B cell (primary cell): ENCODE measurements around the gene ENTHD1. TPM values are rescaled to one million over a fixed set of nuclear protein-coding genes. Genes with fewer than 3 reads are reported as not detected.

ENCODE experiments used
- ATAC-seq: fragments of 200-7000 bp; cut with Tn5 transposase; one replicate; pipeline ENCODE4 v1.10.0; 2021; ENCODE audit warnings: low read depth, mild to moderate bottlenecking, moderate number of reproducible peaks, moderate library complexity
- CTCF ChIA-PET: fragments of 350-600 bp; sonication (Branson Sonifier 250); formaldehyde crosslinking; loops from one replicate; lab custom pipeline; 2021; ENCODE audit warnings: antibody characterized with exemption, inconsistent platforms; lab: Charles Lee
- POLR2A ChIA-PET: fragments of 350-600 bp; sonication (Branson Sonifier 250); formaldehyde crosslinking; loops from one replicate; lab custom pipeline; 2021; ENCODE audit warnings: antibody characterized with exemption; lab: Charles Lee
- DNase-seq: peaks from one replicate; pipeline ENCODE4 v3.0.0; 2013
- H2AFZ ChIP-seq: 2 replicates; pipeline ENCODE4 v1.6.1; 2012; ENCODE audit warnings: mild to moderate bottlenecking, low read depth, low read length; ENCODE audit not compliant: insufficient read depth, poor library complexity, severe bottlenecking
- H3K27ac ChIP-seq, 2 donors: 1 replicate in 1 of 2; 2 replicates in 1 of 2; pipeline ENCODE4 v1.5.1; 2012 to 2013; ENCODE audit warnings: low read length in 2 of 2, mild to moderate bottlenecking in 2 of 2, moderate library complexity in 1 of 2
- H3K27me3 ChIP-seq, 4 experiments: fragments of 200-600 bp in 1 of 4; sonication (generic) in 1 of 4; replicated peaks in 1 of 4; 1 replicate in 2 of 4; 2 replicates in 2 of 4; pipeline versions ENCODE4 v1.6.1 to v1.7.0; 2013 to 2016; ENCODE audit warnings: low read length in 3 of 4, mild to moderate bottlenecking in 2 of 4, mixed read lengths in 1 of 4, moderate library complexity in 1 of 4; ENCODE audit not compliant: insufficient read depth in 4 of 4, control insufficient read depth in 3 of 4; ENCODE audit errors: control extremely low read depth in 1 of 4
- H3K36me3 ChIP-seq, 2 experiments: replicated peaks in 1 of 2; 1 replicate in 1 of 2; 2 replicates in 1 of 2; pipeline versions ENCODE4 v1.6.1 to v1.7.1; 2013; ENCODE audit warnings: low read length in 1 of 2; ENCODE audit not compliant: insufficient read depth in 2 of 2, control insufficient read depth in 1 of 2; ENCODE audit errors: control extremely low read depth in 1 of 2, extremely low read depth in 1 of 2
- H3K4me1 ChIP-seq, 2 donors: fragments of 200-600 bp in 1 of 2; sonication (generic) in 1 of 2; 1 replicate in 1 of 2; 2 replicates in 1 of 2; pipeline versions ENCODE4 v1.5.1 to v1.6.1; 2013 to 2017; ENCODE audit warnings: low read length in 2 of 2; ENCODE audit not compliant: control insufficient read depth in 2 of 2, insufficient read depth in 2 of 2
- H3K4me2 ChIP-seq: replicated peaks from 2 replicates; pipeline ENCODE3; 2012; ENCODE audit warnings: mild to moderate bottlenecking, low read depth, low read length; ENCODE audit not compliant: poor library complexity, severe bottlenecking
- H3K4me3 ChIP-seq, 5 experiments: fragments of 200-600 bp in 1 of 5; sonication (generic) in 1 of 5; 1 replicate in 3 of 5; 2 replicates in 2 of 5; pipeline versions ENCODE4 v1.5.1 to v1.7.0; 2011 to 2016; ENCODE audit warnings: low read length in 4 of 5, mild to moderate bottlenecking in 4 of 5, low read depth in 2 of 5, control low read depth in 1 of 5, moderate library complexity in 1 of 5; ENCODE audit not compliant: insufficient read depth in 1 of 5; ENCODE audit errors: control extremely low read depth in 1 of 5, extremely low read depth in 1 of 5
- H3K79me2 ChIP-seq: fragments of 200-600 bp; sonication (generic); one replicate; pipeline ENCODE4 v1.6.0; 2016; ENCODE audit warnings: low read length; ENCODE audit not compliant: control insufficient read depth, insufficient read depth
- H3K9ac ChIP-seq: fragments of 200-600 bp; sonication (generic); 2 replicates; pipeline ENCODE4 v1.6.1; 2017; ENCODE audit warnings: mild to moderate bottlenecking, low read length, moderate library complexity
- H3K9me3 ChIP-seq, 3 donors: one replicate each; pipeline versions ENCODE4 v1.6.1 to v1.7.1; 2013; ENCODE audit warnings: low read length in 2 of 3; ENCODE audit not compliant: control insufficient read depth in 2 of 3, insufficient read depth in 1 of 3; ENCODE audit errors: control extremely low read depth in 1 of 3
- H4K20me1 ChIP-seq: 2 replicates; pipeline ENCODE4 v1.6.0; 2012; ENCODE audit warnings: mild to moderate bottlenecking, low read length; ENCODE audit not compliant: insufficient read depth, control insufficient read depth, poor library complexity, severe bottlenecking
- H3K27ac Mint-ChIP-seq: one replicate; pipeline ENCODE4 v1.8.0; 2021; ENCODE audit warnings: mixed read lengths
- H3K27me3 Mint-ChIP-seq: one replicate; pipeline ENCODE4 v1.8.0; 2021; ENCODE audit warnings: mixed read lengths
- H3K4me1 Mint-ChIP-seq: one replicate; pipeline ENCODE4 v1.8.0; 2021; ENCODE audit warnings: mixed read lengths
- H3K4me3 Mint-ChIP-seq: one replicate; pipeline ENCODE4 v1.8.0; 2021; ENCODE audit warnings: mixed read lengths
- H3K9me3 Mint-ChIP-seq: one replicate; pipeline ENCODE4 v1.8.0; 2022; ENCODE audit warnings: mixed read lengths; ENCODE audit not compliant: insufficient read depth
- CTCF ChIP-seq: fragments of 200-600 bp; IDR thresholded peaks from one replicate; pipeline ENCODE4 v1.8.0; 2022; ENCODE audit warnings: antibody characterized with exemption, mild to moderate bottlenecking
- EZH2 ChIP-seq: IDR thresholded peaks from 2 replicates; pipeline ENCODE4 v1.6.1; 2012; ENCODE audit warnings: borderline replicate concordance, low read depth, mild to moderate bottlenecking, moderate library complexity, low read length; ENCODE audit not compliant: insufficient read depth, poor library complexity, severe bottlenecking
- WGBS: methylation state at CpG from one replicate; pipeline ENCODE4 v1.1.5; 2013; ENCODE audit warnings: missing lambda C conversion rate; ENCODE audit not compliant: insufficient coverage; 5-methylcytosine and 5-hydroxymethylcytosine counted together
- intact Hi-C: fragments of 100-400 bp; cut with micrococcal nuclease; formaldehyde crosslinking; loops from one replicate; pipeline ENCODE4 v1.10.0; 2022
- polyA plus RNA-seq: library from polyadenylated mRNA; depleted of rRNA; stranded (reverse); fragments of >200 nt; gene quantifications from 2 replicates; pipeline ENCODE4 v1.2.3, GENCODE V29; 2012
- total RNA-seq, 2 donors: library from RNA; stranded (reverse); fragments of 120-200 nt in 1 of 2; gene quantifications; 1 replicate in 1 of 2; 2 replicates in 1 of 2; pipeline versions ENCODE4 v1.2.3 to v1.2.4, GENCODE V29; 2013 to 2022

ENTHD1 gene
- total and polyA plus RNA-seq, 2 donors (not counting 1 experiment from before 2014, with no cell fraction given): not detected

DNA sequence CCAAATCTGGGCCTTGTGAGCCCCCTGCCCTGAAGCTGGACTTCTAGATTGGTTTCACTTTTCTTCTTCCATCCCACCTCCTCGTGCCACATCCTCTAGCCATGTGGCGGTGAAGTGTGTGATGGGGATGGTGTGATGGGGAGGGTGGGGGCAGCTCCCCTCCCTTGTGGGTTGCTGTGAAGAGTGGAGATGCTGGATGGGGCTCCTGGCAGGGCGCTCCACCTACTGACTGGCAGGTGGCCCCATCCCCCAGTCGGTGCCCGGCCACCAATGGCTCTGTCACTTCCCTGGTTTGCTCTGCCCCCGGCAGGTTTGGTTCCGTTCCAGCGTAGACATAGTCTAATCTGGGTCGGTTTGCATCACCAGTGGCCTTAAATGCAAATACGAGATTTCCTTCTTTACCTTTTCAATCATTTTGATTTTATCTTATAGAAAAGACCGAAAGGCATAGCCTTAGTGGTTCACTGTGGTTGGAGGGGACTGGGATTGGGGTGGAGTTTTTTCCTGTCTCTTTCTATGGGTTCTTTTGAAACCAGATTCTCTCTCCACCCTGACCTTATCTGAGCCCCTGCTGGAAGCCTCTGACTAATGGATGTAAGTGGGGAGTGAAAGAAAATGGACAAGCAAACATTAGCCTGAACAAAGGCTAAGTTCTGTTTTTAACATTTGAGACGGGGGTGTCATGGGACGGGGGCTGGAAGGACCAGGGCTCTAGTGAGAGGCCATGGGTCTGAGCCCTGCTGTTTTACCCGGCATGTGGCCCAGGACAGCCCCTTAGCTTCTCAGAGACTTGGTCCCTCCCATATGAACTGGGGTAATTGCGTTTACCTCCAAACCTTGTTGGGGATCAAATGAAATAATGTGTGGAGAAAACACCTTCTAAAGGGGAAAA lies 173.8 kb downstream of the ENTHD1 start:
- no peak overlapping the region for H3K27ac ChIP-seq
- intact Hi-C loops: no loop called here
- no peak for ATAC-seq

More for the DNA sequence above, 173.8 kb downstream of the ENTHD1 start:
- DNase-seq: no peak
- no peaks in the 10 kb centered on the region for H3K27me3 ChIP-seq
- H3K9ac ChIP-seq: no peak overlapping the region
- CTCF ChIA-PET: no interaction called here
- H3K27me3 Mint-ChIP-seq: peaks cover 11% of the 10 kb centered on the region
- no peak for TF ChIP-seq EZH2
- TF ChIP-seq CTCF: no peak
- H3K4me3 ChIP-seq: no peak overlapping the region
- H3K4me1 ChIP-seq: no peaks in the 10 kb centered on the region
- no peaks in the 10 kb centered on the region for H3K79me2 ChIP-seq
- no peaks in the 10 kb centered on the region for H3K36me3 ChIP-seq
- no peaks in the 10 kb centered on the region for H4K20me1 ChIP-seq
- no peak overlapping the region for H3K4me2 ChIP-seq
- H3K9me3 ChIP-seq: no peaks in the 10 kb centered on the region
- 76% methylated on average over 9 of the region's 15 CpGs for WGBS
- no peak overlapping the region for H2AFZ ChIP-seq
- no peak overlapping the region for H3K27ac Mint-ChIP-seq
- POLR2A ChIA-PET: no interaction called here
- H3K9me3 Mint-ChIP-seq: no peaks in the 10 kb centered on the region
- H3K4me3 Mint-ChIP-seq: no peak overlapping the region
- H3K4me1 Mint-ChIP-seq: no peaks in the 10 kb centered on the region
